ENCODE results near the gene FKBP8.

Gene FKBP8

DNA sequence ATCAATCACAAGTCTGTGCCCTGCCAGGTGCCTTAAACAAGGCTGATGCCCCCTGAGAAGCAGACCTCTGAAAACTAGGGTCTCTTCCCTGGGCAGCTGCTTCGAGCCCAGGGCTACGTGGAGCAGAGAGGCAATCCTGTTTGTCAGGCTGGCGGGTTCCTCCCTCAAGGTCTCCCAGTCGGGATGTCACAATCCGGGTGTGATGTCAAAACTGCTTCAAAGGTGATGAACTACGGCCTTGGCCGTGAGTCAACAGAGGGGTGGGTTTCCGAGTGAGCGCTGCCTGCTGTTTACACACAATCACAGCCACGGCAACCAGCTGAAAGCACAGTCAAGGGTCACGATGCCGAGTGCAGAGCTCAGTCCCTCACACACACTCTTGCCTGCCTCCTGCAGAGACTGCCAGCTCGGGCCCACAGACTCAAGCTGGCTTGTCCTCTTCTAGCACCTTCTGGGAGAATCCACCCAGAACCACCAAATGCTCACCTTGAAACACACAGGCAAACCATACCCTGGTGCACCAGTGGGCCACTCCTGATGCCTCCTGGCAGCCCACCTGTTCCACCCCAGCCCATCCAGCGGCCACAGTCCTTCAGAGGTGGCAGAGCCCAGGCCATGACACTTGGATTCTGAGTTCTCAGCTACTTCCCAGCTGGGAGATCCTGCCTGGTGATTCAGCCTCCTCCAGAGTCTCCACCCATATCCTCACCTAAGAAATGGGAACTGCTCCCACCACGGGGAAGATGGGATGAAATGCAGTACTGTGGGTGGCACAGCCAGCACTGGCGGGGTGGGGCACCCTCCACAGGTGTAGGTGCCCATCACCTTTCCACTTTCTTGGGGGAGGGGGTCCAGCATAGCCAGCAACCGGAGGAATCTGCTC, 28.3 kb downstream of the FKBP8 start:
- H3K4me3 ChIP-seq (ENCODE audit: control insufficient read depth, low read depth, low read length) = no peak overlapping the region
- peak; percentile 74 for DNase-seq (ENCODE audit: low read depth)
- TF ChIP-seq, protein P1, sequence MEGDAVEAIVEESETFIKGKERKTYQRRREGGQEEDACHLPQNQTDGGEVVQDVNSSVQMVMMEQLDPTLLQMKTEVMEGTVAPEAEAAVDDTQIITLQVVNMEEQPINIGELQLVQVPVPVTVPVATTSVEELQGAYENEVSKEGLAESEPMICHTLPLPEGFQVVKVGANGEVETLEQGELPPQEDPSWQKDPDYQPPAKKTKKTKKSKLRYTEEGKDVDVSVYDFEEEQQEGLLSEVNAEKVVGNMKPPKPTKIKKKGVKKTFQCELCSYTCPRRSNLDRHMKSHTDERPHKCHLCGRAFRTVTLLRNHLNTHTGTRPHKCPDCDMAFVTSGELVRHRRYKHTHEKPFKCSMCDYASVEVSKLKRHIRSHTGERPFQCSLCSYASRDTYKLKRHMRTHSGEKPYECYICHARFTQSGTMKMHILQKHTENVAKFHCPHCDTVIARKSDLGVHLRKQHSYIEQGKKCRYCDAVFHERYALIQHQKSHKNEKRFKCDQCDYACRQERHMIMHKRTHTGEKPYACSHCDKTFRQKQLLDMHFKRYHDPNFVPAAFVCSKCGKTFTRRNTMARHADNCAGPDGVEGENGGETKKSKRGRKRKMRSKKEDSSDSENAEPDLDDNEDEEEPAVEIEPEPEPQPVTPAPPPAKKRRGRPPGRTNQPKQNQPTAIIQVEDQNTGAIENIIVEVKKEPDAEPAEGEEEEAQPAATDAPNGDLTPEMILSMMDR (conservative IDR thresholded peaks at IDR 0.05; ENCODE audit: control insufficient read depth, insufficient read depth, low read depth, low read length) = no peak

DNA sequence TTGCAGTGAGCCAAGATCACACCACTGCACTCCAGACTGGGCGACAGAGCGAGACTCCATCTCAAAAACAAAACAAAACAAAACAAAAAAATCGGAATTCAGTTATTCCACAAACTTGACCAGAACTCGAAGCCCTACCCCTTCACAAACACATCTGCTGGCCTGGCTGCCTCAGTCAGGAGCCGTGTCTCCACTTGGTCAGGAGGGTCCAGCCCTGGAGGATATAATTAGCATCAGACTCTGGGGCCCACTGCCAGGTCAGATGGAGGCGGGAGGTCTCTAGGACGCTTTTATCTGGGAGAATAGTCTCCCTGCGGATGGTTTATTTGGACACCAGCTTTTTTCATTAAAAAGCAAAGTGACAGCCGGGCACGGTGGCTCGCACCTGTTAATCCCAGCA, 29.5 kb downstream of the FKBP8 start:
- peak; percentile 50 for DNase-seq (ENCODE audit: low read depth)
- TF ChIP-seq, protein P1 (conservative IDR thresholded peaks at IDR 0.05; ENCODE audit: control insufficient read depth, insufficient read depth, low read depth, low read length) = no peak
- H3K4me3 ChIP-seq (ENCODE audit: control insufficient read depth, low read depth, low read length) = no peak overlapping the region

DNA sequence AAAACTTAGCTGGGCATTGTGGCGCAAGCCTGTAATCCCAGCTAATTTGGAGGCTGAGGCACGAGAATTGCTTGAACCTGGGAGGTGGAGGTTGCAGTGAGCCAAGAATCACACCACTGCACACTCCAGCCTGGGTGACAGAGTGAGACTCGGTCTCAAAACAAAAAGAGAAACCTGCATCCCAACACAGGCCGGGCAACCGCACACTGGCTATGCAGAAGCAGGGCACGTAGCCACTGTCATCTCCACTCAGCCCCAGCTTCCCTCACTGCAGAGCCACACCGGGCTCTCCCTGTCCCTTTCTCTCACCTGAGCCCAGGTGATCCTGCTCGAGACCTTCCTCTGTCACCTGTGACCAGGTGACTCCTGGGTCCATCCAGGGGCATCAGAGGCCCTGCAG, 33.2 kb downstream of the FKBP8 start:
- no peak for DNase-seq (ENCODE audit: low read depth)
- TF ChIP-seq, protein P1 (conservative IDR thresholded peaks at IDR 0.05; ENCODE audit: control insufficient read depth, insufficient read depth, low read depth, low read length) = no peak
- H3K4me3 ChIP-seq (ENCODE audit: control insufficient read depth, low read depth, low read length) = no peak overlapping the region

DNA sequence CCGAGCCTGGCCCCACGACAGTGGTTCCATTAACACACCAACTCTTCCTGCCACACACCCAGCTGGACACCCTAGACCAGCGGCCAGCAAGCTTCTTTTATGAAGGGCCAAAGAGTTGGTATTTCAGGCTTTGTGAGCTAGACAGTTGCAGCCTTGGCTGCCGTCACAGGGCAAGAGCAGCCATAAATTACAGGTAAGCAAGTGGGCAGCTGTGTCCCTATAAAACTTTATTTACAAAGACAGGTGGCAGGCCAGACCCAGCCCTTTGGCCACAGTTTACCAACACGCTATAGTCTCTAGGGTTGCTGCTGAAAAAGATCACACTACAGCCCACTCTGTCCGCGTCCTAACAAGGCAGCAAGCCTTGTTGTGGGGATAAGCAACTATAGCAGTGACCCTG, 34.8 kb downstream of the FKBP8 start:
- DNase-seq (ENCODE audit: low read depth) = no peak
- TF ChIP-seq, protein P1 (conservative IDR thresholded peaks at IDR 0.05; ENCODE audit: control insufficient read depth, insufficient read depth, low read depth, low read length) = no peak
- H3K4me3 ChIP-seq (ENCODE audit: control insufficient read depth, low read depth, low read length) = no peak overlapping the region

DNA sequence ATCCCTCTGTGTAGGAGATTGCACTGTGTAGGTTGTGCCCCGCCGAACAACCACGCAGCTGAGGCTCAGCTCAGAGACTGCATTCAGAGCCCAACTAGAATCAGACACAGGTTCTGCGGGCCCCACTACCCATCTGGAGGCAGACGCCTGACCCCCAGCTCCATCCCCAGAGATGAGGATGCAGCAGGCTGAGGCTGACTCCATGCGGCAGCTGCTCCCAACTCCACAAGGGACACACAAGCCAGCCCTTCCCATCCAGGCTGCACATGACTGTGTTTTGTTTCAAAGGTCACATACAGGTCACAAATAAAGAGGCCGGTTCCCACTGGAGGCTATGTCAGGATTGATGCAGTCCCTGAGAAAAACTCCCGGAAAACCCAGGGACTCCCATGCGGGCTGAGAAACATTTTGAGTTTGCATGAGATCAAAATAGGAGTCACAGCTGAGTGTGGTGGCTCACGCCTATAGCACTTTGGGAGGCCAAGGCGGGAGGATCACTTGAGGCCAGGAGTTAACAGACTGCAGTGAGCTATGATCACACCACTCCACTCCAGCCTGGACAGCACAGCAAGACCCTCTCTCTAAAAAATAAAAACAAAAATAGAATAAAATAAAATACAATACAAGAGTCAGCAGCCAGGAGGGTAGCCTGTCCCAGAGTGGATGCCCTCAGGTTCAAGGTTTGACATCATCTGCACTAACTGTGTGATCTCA, 35.5 kb downstream of the FKBP8 start:
- TF ChIP-seq, protein P1 (conservative IDR thresholded peaks at IDR 0.05; ENCODE audit: control insufficient read depth, insufficient read depth, low read depth, low read length) = no peak
- no peak overlapping the region for H3K4me3 ChIP-seq (ENCODE audit: control insufficient read depth, low read depth, low read length)
- peak; percentile 47 for DNase-seq (ENCODE audit: low read depth)

DNA sequence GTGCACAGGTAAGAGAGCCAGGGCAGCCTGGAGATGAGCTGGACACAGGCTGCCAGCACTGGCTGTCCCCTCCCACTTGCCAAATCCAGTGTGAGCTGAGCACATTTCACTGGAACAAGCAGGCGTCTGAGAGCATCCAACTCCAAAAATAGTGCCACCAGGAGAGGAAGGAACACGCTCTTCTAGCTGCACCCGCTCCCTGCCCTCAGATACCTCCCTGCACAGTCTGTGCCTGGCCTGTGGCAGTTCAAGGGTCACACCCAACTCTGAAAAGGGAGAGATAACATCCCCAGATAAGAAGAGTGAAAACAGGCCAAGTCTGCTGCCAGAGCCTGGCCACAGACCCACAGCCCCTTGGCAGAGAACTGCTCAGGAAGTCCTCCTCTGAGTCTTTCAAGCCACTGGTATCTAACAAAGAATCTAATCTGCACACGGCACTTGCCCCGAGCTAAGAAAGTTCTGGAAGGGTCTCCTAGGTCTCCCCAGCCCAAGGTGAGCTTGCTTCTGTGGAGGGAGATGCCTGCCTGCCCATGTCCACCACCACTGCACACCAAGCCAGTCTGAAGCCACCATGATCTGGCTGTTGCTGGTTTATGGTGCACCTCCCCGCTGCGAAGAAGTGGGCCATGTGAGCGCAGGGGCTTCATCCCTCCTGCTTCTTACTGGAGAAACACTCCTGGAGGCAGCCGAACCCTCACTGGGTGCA, 36.2 kb downstream of the FKBP8 start:
- no peak overlapping the region for H3K4me3 ChIP-seq (ENCODE audit: control insufficient read depth, low read depth, low read length)
- DNase-seq (ENCODE audit: low read depth) = no peak
- TF ChIP-seq, protein P1 (conservative IDR thresholded peaks at IDR 0.05; ENCODE audit: control insufficient read depth, insufficient read depth, low read depth, low read length) = no peak

Measured in fibroblast of mammary gland (primary cell).